GM21526 (cell line): ENCODE data around the gene MIEF2.
A peak's percentile ranks its signal among the peaks of the same experiment; 100 is the strongest.
"Not testable (repeated sequence)": the region's sequence is repeated elsewhere in the genome, so short reads cannot be mapped to it uniquely, and the experiment has no call there.

Experiments
- ATAC-seq: cut with Tn5 transposase; IDR thresholded peaks from one replicate; pipeline ENCODE4 v1.9.1; 2021; ENCODE audit warnings: moderate library complexity; ENCODE audit not compliant: unreplicated experiment, low FRiP score

The MIEF2 gene

GRCh38 chr17:18280766-18281371 is 20.4 kb downstream of the MIEF2 start:
- ATAC-seq: no peak

GRCh38 chr17:18281788-18282187 is 21.3 kb downstream of the MIEF2 start:
- no peak for ATAC-seq

GRCh38 chr17:18285296-18285695 is 24.8 kb downstream of the MIEF2 start:
- ATAC-seq: no peak

GRCh38 chr17:18291718-18292540 is 31.5 kb downstream of the MIEF2 start:
- ATAC-seq: no peak

GRCh38 chr17:18298061-18298460 is 37.6 kb downstream of the MIEF2 start:
- ATAC-seq: not testable (repeated sequence)

GRCh38 chr17:18300725-18301480 is 40.4 kb downstream of the MIEF2 start:
- no peak for ATAC-seq

GRCh38 chr17:18303206-18303605 is 42.7 kb downstream of the MIEF2 start:
- ATAC-seq: not testable (repeated sequence)

- ATAC-seq: no peak
Observed at GRCh38 chr17:18309202-18309601, 48.7 kb downstream of the MIEF2 start.

GRCh38 chr17:18314059-18314730 is 53.7 kb downstream of the MIEF2 start:
- ATAC-seq: no peak

GRCh38 chr17:18314731-18315561 is 54.5 kb downstream of the MIEF2 start, which contains the start of the genes SMCR8 and TOP3A:
Gene SMCR8 (plus strand): TSS chr17:18315293. CDS start chr17:18315790, 497 bp downstream.
Gene TOP3A (minus strand): TSS chr17:18314994. CDS start chr17:18314778, 216 bp downstream.
- peak; percentile 72 for ATAC-seq

- ATAC-seq: no peak
Observed at GRCh38 chr17:18315562-18315922, 55.1 kb downstream of the MIEF2 start.

- ATAC-seq: no peak
Observed at GRCh38 chr17:18315961-18316360, 55.5 kb downstream of the MIEF2 start.
